ENCODE measurements around the gene RNASE1. TPM values are rescaled to one million over a fixed set of nuclear protein-coding genes. Genes with fewer than 3 reads are reported as not detected.

RNASE1 gene
- total RNA-seq (2011; cell fraction: chromatin; rRNA removed; ENCODE audit: low replicate concordance), result 7.9 and 16.0 TPM in 2 replicates
- total RNA-seq (2011; cell fraction: nucleolus; rRNA removed), result 21.0 and 22.2 TPM in 2 replicates
- total RNA-seq (2011; cell fraction: nucleoplasm; rRNA removed), result 18.3 and 20.5 TPM in 2 replicates
- total RNA-seq (2014; rRNA removed), result 10.7 and 12.7 TPM in 2 replicates
- 6.6 and 9.8 TPM in 2 replicates for total RNA-seq (2014; rRNA removed; fragmentation: Illumina TruSeq; extraction: Trizol)
- 13.9 and 16.9 TPM in 2 replicates for total RNA-seq (2015; rRNA removed; fragmentation: Illumina TruSeq; extraction: Trizol)
- 6.4 and 6.8 TPM in 2 replicates for total RNA-seq (2021)
- 24.5 and 46.3 TPM in 2 replicates for polyA plus RNA-seq (2011; rRNA removed)
- 49.2 and 64.0 TPM in 2 replicates for polyA plus RNA-seq (2011; cell fraction: cytosol; rRNA removed)
- polyA plus RNA-seq (2011; cell fraction: nucleus; rRNA removed), result 13.0 and 27.7 TPM in 2 replicates
- 20.5 and 22.5 TPM in 2 replicates for polyA plus RNA-seq (2012)
- 11.7 and 19.4 TPM in 2 replicates for polyA plus RNA-seq (2014; fragmentation: Illumina TruSeq; extraction: Trizol)
- polyA plus RNA-seq (2014; fragmentation: Nextera tagmentation; extraction: Ambion mirVana), result 10 to 100 TPM; 33.1 to 33.3 TPM
- polyA plus RNA-seq (2014; rRNA removed), result 11.2 and 22.3 TPM in 2 replicates
- 20.5 and 23.2 TPM in 2 replicates for polyA minus RNA-seq (2011; rRNA and poly(A)+ RNA removed)
- 4.5 and 6.8 TPM in 2 replicates for polyA minus RNA-seq (2011; cell fraction: cytosol; rRNA and poly(A)+ RNA removed)
- polyA minus RNA-seq (2011; cell fraction: nucleus; rRNA and poly(A)+ RNA removed), result 1.6 and 6.7 TPM in 2 replicates
- percentile 53 among the genes with signal in this experiment for Bru-seq, nascent RNA
- percentile 60 among the genes with signal in this experiment for BruChase-seq, experiment 1, labeled RNA remaining after a 2-hour chase
- BruChase-seq, experiment 2, labeled RNA remaining after a 6-hour chase, result percentile 60 among the genes with signal in this experiment
- long read RNA-seq, experiment 1, transcript RNASE1-202 (2 exons, 1,348 nt), result major isoform, 6 of 10 reads
- long read RNA-seq, experiment 1, partial matches to known transcripts, result 0 of 10 reads
- long read RNA-seq, experiment 1, other reads (novel, unspliced or antisense), result 4 of 10 reads
- long read RNA-seq, experiment 2, transcript RNASE1-202 (2 exons, 1,348 nt), result major isoform, 14 of 20 reads
- long read RNA-seq, experiment 2, partial matches to known transcripts, result 4 of 20 reads
- long read RNA-seq, experiment 2, other reads (novel, unspliced or antisense), result 0 of 20 reads
- long read RNA-seq, experiment 3, transcript RNASE1-202 (2 exons, 1,348 nt), result major isoform, 7 of 8 reads
- long read RNA-seq, experiment 3, partial matches to known transcripts, result 0 of 8 reads
- long read RNA-seq, experiment 3, other reads (novel, unspliced or antisense), result 0 of 8 reads

GRCh38 chr14:20802341-20803084 is at the start of gene RNASE1:
RNASE1 (minus strand) TSS chr14:20802844; CDS start chr14:20802068, 776 bp downstream.
- Histone ChIP-seq H3K9me1 (ENCODE audit: control insufficient read depth, insufficient read depth, low read length) (no peaks in the 10 kb centered on the region), H3K27ac (ENCODE audit: extremely low read depth, low read depth, low read length) (peak within 1 kb of the TSS; percentile 88), H3K9ac (ENCODE audit: insufficient read depth in 1 of 2, low read depth in 2 of 2, low read length in 2 of 2) (peak within 1 kb of the TSS; percentile 55 to 87), H3K36me3 (ENCODE audit: control insufficient read depth, insufficient read depth, low read length) (no peaks in the 10 kb centered on the region; the same call in 2 of the 3 replicates), H2AFZ (ENCODE audit: low read depth, low read length) (peak within 1 kb of the TSS; percentile 87), H3K4me3 (peak within 1 kb of the TSS; percentile 30), H3K4me1 (replicated peaks in 1 of 2; ENCODE audit: control insufficient read depth in 2 of 2, insufficient read depth in 2 of 2, low read length in 2 of 2) (peaks cover 27 to 59% of the 10 kb centered on the region in 2 experiments), H4K20me1 (replicated peaks; ENCODE audit: control insufficient read depth, insufficient read depth, low read length) (no peaks in the 10 kb centered on the region), H3K4me2 (ENCODE audit: insufficient read depth, low read length) (peak within 1 kb of the TSS; percentile 83), H3K79me2 (ENCODE audit: control insufficient read depth, insufficient read depth, low read length) (peaks cover 19% of the 10 kb centered on the region), H3K9me3 (replicated peaks; ENCODE audit: control insufficient read depth, insufficient read depth, low read depth, low read length) (no peaks in the 10 kb centered on the region), H3K27me3 (ENCODE audit: control insufficient read depth in 2 of 2, insufficient read depth in 2 of 2, low read length in 2 of 2) (no peaks in the 10 kb centered on the region)
- DNase-seq (ENCODE audit: extremely low read depth in 1 of 4, low spot score in 3 of 4), result peak; percentile 24 to 65 (median 32)
- FAIRE-seq, result peak; percentile 64
- peak; percentile 17 for ATAC-seq
- CTCF ChIA-PET (ENCODE audit: low intra/inter-chr PET ratio), result no interaction called here
- intact Hi-C loops (cut with micrococcal nuclease), result no loop called here
- in situ Hi-C loops (cut with MboI), result no loop called here
- 19% methylated on average over 10 of the region's 11 CpGs for WGBS (ENCODE audit: insufficient coverage, low coverage, missing lambda C conversion rate)
- POLR2A ChIA-PET, result interaction anchor here (1.0 to 1.8 kb wide), 3 partner anchors 8 to 18 kb away, joined by 4 to 5 read pairs (median 4); no protein-coding TSS in a partner anchor
- no TSS peak for BruUV-seq (replicated peaks)
- TF ChIP-seq TFAP4 (CRISPR knock-in tag; IDR thresholded peaks at IDR 0.05; ENCODE audit: borderline replicate concordance) (0 out of 2 replicates have a peak, but pooled peaks have one; percentile 11), MEIS2 (IDR thresholded peaks at IDR 0.05; ENCODE audit: partially characterized antibody) (peak; percentile 9), ARID4B (CRISPR knock-in tag; IDR thresholded peaks at IDR 0.05) (no peak), HNRNPLL (IDR thresholded peaks at IDR 0.05; ENCODE audit: low read depth, low read length, poor library complexity, severe bottlenecking) (peak; percentile 17), FOSL1 (tag; conservative IDR thresholded peaks at IDR 0.05) (peak; percentile 59; the same call in 1 of the 2 replicates), ARID3A (IDR thresholded peaks at IDR 0.05; ENCODE audit: borderline replicate concordance, low read depth, low read length) (no peak)

Measured in K562 (cell line).